Fibroblast of skin of left quadriceps (primary cell): ENCODE results near the gene STK11IP.
A peak's percentile ranks its signal among the peaks of the same experiment; 100 is the strongest.

Experiments
- DNase-seq, 2 experiments: peaks; one replicate each; pipeline ENCODE4 v3.0.0-alpha.2; 2013; ENCODE audit warnings: low read depth in 2 of 2

The STK11IP gene

GRCh38 chr2:219597552-219598307 lies at the start of gene STK11IP:
STK11IP (plus strand) TSS chr2:219597857; CDS start chr2:219598120, 263 bp downstream.
- DNase-seq: peak; percentile 90 to 91

GRCh38 chr2:219548990-219549389 lies 48.7 kb upstream of the STK11IP start:
- DNase-seq: no peak

- DNase-seq: no peak
Measured at GRCh38 chr2:219549619-219550018, 48.0 kb upstream of the STK11IP start.

- DNase-seq: no peak
Measured at GRCh38 chr2:219551441-219552381, 45.9 kb upstream of the STK11IP start.

- peak; percentile 48 to 57 for DNase-seq
Measured at GRCh38 chr2:219552382-219553167, 45.1 kb upstream of the STK11IP start.

- no peak for DNase-seq
Measured at GRCh38 chr2:219553168-219553417, 44.6 kb upstream of the STK11IP start.

- no peak for DNase-seq
Measured at GRCh38 chr2:219553463-219553963, 44.1 kb upstream of the STK11IP start.

GRCh38 chr2:219554350-219554749 lies 43.3 kb upstream of the STK11IP start:
- DNase-seq: no peak

GRCh38 chr2:219555956-219556355 lies 41.7 kb upstream of the STK11IP start:
- DNase-seq: no peak

GRCh38 chr2:219556413-219556812 lies 41.2 kb upstream of the STK11IP start:
- DNase-seq: no peak

GRCh38 chr2:219557320-219557719 lies 40.3 kb upstream of the STK11IP start:
- DNase-seq: no peak

GRCh38 chr2:219557791-219558785 lies 39.6 kb upstream of the STK11IP start:
- no peak for DNase-seq

- no peak for DNase-seq
Measured at GRCh38 chr2:219559156-219559915, 38.3 kb upstream of the STK11IP start.

GRCh38 chr2:219560037-219560892 lies 37.4 kb upstream of the STK11IP start:
- DNase-seq: no peak

- DNase-seq: no peak
Measured at GRCh38 chr2:219560893-219561178, 36.8 kb upstream of the STK11IP start.

- DNase-seq: no peak
Measured at GRCh38 chr2:219561179-219562048, 36.2 kb upstream of the STK11IP start.

- DNase-seq: no peak
Measured at GRCh38 chr2:219562049-219563020, 35.3 kb upstream of the STK11IP start.
